ENCODE data around the gene GSTO1.

Gene GSTO1

DNA sequence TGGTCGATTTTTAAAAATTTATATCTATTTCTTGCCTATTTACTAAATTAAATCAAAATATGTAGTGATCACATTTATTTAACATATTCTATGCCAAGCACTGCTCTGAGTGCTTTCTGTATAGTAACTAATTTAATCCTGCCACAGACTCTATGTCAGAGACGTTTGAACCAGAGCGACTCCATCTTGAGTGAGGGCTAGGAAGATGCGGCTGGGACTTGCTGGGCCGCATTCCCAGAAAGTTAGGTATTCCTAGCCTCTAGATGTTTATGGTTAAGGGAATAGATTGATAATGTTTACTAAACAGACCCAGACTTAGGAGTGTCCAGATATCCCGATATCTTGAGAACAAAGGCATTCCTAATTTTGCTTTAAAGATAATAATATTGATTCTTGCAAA, 3.2 kb upstream of the GSTO1 start:
- DNase-seq, result no peak

DNA sequence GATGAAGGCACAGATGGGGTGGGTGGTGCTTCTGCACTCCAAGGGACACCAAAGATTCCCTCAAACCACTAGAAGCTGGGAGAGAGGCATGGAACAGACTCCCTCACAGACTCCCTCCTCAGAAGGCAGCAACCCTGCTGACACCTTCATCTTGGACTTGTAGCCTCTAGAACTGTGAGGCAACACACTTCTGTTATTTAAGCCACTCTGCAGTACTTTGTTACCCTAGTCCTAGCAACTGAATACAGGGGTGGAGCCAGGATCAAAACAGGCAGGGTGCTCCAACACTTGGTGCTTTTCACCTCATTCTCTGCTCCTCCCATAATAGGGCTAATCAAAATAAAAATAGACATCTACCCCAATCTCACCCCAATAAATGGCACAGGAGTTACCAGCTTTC, 2.3 kb upstream of the GSTO1 start:
- DNase-seq, result no peak

DNA sequence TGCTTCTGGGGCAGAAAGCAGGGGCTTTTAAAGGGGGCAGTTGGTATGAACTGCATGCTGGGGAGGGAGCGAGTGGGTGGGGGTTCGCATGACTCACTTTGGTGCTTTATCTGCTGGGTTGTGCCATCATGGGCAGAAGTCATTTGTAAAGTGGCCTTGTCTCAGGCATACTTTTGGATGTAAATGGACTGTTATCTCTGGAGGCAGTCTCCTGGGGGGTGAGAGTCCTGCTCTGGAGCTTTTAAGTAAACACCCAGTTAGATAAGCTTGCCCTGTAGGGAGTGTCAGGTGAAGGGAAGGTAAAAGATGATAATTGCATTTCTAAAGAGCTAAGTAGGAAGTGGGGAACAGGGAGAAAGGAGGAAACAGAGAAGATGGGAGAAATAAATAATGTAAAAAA, 1.6 kb upstream of the GSTO1 start:
- no peak for DNase-seq

DNA sequence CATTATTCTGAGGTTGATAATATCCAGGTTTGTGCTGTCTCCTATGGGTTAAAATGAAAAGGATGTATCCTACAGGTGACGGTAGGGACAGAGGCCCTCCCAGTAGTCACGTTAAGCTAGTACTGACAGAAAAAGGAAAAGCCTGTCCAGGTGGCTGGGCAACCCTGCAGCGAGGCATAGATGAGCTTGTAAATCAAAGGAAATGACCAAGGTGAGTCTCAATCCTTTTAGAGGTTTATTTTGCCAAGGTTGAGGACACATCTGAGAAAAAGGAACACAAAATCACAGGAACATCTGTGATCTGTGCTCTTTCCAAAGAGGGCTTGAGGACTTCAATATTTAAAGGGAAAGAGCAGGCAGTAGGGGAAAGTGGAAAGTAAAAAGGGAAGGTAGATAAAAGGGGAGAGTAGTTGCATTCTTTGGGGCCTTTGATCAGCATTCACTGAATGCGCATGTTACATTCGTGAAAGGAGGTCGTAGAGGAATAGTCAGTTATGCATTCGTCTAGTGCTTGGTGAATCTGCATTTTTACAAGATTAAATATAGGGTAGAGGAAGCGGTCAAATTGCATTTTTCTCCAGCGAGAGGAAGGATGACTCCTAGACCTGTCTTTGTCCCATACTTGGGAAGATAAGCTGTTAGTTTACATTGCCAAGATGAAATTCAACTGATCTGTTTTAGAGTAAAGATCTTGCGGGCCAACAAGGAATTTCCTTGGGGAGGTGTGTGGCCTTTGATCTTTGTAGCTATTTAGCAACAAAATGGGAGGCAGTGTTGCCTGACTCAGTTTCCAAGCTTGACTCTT, 884 bp upstream of the GSTO1 start:
- peak; percentile 36 for DNase-seq

DNA sequence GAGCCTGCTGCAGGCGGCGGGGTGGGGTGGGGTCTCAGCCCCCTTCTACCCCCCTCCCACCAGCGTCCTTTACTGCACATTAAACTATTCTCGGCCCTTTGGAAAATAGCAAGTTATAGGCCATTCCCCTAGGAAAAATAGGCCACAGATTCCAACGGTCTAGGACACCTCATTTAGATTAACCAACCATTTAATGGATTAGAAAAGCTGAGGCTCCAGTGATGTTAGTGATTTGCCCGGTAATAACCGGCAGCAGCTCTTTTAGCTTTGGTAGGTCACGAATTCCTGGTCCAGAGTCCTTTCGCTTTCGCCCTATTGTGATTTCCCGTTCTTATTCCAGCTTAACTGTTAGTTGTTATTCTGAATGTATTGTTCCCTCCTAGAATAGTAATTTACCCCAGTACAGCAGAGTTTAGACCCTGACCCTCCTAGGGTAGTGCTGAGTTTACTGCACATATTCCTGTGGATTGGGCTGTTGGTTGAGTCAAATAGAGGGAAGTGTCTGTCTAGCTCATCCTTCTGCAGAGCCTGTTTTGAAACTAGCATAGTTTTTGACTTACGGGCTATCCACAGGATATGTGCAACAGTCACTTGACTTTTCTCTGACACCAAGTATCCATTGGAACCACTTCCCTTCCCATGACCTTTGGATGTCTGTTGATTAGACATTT, 754 bp downstream of the GSTO1 start:
- DNase-seq, result peak; percentile 72

DNA sequence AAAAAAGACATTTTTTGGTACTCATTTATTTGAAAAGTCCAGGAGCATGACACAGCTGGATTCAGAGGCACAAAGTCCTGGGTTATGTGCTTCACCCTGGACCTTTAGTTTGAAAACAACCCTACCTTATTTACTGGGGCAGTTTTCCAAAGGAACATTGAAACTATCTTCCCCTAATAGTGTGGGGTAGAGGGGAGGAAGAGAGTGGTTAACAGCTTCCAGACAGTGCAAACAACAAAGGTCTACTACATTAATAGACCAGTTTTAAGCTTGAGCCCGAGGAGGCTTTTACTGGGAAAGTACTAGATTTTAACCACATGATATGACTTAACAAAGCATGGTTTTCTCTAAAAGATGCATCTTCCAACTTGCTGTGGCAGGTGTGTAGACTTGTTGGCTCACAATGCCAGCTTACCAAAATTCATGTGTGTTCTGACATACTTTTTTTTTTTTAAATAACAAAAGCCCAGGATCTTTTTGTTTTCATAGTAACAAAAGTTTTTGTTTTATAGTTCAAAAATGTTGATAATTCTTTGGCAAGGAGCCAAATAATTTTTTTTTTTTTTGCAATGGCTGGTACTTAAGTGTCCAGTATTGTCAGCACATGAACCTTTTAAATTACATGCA, 1.8 kb downstream of the GSTO1 start:
- no peak for DNase-seq

DNA sequence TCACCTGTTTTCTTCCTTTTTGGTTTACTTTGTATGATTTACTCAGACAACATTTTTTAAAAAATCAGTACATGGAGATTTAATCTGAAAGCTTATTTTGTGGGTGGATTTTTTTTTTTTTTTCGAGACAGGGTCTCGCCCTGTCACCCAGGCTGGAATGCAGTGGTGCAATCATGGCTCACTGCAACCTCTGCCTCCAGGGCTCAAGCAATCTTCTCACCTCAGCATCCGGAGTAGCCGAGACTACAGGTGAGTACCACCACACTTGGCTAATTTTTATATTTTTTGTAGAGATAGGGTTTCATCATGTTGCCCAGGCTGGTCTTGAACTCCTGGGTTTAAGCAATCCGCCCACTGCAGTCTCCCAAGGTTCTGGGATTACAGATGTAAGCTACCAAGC, 2.5 kb downstream of the GSTO1 start:
- no peak for DNase-seq

DNA sequence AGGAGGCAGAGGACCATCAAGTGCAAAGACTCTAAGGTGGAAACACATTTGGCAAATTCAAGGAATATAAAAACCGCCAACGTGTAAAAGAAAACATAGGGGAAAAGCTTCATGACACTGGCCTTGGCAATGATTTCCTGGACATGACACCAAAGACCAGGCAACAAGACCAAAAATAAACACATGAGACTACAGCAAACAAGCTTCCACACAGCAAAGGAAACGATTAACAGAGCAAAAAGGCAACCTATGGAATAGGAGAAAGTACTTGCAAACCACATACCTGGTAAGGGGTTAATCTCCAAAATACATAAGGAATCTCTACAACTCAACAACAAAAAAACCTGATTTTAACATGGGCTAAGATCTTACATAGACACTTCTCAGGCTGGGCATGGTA, 3.5 kb downstream of the GSTO1 start:
- no peak for DNase-seq

DNA sequence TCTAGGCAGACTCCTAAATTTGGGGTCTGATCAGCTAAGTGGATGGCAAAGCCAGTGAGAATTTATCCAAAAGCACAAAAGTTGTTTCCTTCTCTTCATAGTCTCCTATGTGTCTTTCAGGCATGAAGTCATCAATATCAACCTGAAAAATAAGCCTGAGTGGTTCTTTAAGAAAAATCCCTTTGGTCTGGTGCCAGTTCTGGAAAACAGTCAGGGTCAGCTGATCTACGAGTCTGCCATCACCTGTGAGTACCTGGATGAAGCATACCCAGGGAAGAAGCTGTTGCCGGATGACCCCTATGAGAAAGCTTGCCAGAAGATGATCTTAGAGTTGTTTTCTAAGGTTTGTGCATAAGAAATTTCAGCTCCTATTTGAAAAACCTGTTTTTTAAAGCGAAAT, 4.8 kb downstream of the GSTO1 start:
- no peak for DNase-seq

DNA sequence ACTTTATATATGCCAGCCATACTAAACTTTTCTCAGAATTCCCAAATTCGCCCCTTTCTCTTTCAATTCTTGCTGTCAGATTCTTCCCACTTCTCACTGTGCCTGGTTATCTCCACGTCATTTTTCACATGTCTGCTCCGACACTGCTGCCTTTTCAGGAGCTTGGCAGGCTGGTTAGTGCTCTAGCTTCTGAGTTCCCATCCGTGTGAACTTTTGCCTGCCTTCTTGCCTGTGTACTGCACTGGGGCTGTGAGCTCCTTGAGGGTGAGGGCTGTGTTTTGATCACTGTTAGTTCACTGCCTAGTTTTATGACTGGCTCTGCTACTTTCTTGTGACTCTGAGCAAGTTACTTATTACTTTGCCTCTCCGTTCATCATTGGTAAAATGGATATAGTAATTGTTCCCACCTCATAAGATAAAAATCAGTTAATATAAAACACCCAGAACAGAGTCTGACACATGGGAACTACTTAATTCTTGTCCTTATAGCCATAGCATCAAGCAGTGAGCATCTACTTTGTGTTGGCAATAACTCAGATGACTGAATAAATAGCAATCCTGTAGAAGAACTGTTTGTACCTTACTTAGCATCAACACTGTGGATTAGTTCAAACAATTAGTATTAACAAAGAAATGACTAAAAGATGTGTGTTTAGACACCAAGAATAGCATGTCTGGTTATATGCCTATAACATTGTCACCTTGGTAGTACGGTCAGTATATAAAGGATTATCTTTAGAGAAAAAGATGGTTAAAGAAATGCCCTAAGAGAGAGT, 5.5 kb downstream of the GSTO1 start:
- no peak for DNase-seq

DNA sequence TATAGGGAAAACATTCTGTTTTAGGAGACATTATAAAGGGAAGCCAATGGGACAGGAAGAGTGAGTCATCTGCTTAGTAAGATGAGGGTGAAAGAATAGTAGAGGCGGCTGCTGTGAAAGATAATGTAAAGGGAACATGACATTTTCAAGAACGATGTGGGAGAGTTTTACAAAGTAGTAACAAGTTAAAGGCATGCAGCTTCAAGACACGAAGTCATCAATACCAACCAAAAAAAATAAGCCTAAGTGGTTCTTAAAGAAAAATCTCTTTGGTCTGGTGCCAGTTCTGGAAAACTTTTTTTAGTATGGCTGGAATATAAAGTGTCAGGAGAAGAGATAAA, 6.1 kb downstream of the GSTO1 start:
- DNase-seq, result peak; percentile 73

DNA sequence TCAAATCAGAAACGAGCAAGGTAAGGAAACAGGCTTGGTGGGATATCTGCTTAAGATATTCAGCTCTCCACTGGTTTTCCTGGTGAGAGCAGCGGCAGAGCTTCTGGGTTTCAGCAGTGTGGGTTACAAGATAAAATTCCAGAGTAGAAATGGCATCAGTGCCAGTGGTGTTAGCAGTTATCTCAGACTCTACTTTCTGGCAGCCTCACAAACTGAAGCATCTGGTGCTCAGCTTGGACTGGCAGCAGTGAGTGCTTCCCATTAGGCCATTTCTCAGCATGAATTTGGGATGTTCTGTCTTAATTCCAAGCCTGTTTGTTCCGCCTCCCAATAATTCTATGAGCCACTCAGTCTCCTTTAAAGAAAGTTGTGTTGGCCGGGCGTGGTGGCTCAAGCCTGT, 7.4 kb downstream of the GSTO1 start:
- no peak for DNase-seq

DNA sequence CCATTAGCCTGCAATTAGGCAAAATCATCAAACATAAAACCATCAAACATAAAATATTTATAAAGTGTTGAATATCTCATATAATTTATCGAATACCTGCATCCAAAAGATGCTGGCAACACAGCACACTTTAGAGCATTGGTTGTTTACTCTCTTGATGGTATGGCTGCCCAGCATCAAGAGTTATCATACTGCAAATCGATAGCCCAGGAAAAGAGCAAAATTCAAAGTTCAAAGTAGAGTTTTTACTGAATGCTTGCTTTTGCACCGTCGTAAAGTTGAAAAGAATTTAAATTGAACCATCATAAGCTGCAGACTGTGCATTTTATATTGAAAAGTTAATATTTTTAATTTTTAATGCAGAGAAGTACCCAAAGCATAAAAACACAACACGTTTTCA, 10.1 kb downstream of the GSTO1 start:
- DNase-seq, result no peak

DNA sequence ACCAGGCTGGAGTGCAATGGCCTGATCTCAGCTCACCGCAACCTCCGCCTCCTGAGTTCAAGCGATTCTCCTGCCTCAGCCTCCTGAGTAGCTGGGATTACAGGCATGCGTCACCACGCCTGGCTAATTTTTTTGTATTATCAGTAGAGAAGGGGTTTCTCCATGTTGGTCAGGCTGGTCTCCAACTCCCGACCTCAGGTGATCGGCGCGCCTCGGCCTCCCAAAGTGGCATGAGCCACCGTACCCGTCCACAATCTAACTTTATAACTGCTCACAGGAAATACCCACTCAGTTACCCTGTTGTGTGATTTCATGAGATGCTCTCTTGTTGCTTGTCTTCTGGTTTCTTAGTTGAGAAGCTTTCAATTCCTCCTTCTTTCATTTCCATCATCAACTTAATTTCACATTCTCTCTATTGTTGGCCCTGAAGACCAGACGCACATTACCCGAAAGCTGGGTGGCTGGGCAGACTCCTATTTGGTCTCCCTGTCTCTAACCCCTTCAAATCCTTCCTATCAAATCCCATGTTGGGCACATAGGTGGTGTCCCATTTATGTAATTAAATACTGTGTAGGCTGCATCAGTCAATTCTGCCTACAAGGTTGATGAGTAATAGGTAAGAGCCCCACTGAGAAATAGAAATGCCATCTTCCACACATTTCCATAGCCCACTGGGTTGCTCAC, 13.2 kb downstream of the GSTO1 start:
- no peak for DNase-seq

DNA sequence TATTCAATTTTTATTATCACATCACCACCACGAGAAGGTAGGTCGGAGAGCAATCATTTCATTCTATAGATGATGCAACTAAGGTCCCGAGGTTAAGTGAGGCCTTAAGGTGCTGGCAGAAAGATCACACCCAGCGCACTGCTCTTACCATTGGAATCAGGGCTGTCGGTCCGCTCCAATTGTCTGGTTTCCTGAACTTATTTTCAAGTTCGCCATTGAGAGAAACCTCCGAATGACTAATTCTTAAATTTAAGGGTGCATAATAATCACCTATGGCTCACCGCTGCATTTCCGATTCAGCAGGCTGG, 13.7 kb downstream of the GSTO1 start:
- peak; percentile 3 for DNase-seq

DNA sequence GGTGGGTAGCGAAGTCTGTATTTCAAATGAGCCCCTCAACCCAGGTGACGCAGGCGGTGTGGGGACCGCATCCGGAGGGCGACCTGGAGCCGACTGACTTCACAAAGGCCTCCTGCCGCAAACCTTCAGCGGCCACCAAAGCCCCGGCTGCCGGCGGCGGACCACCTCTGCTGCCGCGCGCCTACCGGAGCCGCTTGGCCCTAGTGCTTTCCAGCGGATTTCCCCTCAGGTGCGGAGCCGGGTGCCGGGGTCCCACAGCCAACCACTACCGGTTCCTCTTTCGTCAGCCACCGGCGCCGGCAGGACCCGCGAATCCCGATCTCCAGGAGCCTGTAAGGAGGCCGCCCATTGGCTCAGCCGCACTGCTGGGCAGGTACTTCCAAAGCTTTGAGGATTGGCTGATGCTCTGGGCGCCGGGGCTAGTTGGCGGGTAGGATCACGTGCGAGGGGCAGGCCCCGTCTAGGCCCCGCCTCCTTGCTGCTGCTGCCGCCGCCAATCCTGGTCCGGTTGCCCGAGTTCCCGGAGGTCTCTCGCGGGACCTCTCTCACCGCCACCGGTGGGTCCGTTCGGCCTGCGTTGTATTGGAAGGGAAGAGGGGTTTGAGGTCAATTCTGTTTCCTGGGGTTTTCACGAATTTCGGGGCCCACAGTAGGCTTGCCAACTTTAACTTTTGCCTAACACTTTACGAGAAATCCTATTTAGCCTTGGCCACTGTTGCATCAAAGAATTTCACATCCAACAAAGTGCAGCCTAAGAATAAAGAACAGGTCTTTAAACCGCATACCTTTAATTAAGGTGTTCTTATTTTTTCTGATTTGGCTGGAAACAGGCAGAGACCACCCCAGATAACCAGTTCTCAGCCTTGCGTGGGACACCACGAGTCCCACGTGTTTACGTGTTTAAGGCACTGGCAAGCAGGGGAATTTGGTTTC, 14.3 kb downstream of the GSTO1 start, which contains the start of gene GSTO2:
GSTO2 (plus strand) TSS at position 472 of the 933 bp plus-strand sequence. CDS start 5,732 bp downstream, outside the sequence.
- peak; percentile 99 for DNase-seq

DNA sequence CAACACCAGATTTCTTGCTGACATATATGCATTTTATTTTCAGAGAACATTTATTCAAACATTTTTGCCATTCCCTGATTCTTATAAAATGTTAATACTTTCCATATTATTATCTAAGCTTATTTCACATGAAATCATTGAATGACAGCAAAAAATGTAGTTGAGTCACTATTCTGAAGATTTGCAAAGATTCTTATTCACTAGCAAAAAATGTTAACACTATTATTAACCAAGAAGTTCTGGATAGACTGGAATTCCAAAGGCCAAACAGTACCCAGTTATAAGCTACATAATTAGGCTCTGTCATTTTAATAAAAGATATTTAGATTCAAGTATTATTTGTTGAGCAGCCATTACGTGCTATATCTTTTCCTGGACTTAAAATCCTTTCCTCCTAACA, 18.6 kb downstream of the GSTO1 start:
- peak; percentile 73 for DNase-seq

DNA sequence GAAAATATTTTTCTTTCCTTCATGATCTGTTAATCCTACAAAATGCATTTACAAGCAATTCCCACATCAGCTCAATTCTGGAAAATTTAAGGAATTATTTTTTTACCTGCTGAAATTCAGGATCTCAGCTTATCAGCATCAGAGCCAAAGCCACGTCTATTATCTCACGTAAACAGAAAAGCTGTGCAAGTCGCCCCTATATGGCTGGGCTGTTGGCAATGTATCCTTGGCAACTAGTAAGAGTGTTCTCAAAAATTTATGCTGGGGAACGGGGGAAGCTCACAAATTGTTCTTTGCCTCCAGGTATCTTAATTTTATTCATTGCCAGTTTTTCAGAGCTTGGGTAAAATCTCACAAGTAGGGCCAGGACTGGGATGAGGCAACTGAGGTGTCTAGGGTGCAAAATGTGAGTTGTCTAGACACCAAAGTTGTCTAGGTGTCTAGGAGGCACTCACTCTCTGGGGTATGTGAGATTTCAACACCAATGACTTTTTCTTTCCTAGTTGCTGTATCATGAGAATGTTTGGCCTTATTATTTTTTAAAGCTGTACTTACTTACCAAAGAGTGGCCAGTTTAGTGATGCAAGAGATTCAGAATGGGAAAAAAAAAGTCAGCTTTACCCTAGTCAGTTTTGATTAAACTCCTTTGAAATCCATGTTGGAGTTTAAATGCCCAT, 19.3 kb downstream of the GSTO1 start:
- peak; percentile 44 for DNase-seq

DNA sequence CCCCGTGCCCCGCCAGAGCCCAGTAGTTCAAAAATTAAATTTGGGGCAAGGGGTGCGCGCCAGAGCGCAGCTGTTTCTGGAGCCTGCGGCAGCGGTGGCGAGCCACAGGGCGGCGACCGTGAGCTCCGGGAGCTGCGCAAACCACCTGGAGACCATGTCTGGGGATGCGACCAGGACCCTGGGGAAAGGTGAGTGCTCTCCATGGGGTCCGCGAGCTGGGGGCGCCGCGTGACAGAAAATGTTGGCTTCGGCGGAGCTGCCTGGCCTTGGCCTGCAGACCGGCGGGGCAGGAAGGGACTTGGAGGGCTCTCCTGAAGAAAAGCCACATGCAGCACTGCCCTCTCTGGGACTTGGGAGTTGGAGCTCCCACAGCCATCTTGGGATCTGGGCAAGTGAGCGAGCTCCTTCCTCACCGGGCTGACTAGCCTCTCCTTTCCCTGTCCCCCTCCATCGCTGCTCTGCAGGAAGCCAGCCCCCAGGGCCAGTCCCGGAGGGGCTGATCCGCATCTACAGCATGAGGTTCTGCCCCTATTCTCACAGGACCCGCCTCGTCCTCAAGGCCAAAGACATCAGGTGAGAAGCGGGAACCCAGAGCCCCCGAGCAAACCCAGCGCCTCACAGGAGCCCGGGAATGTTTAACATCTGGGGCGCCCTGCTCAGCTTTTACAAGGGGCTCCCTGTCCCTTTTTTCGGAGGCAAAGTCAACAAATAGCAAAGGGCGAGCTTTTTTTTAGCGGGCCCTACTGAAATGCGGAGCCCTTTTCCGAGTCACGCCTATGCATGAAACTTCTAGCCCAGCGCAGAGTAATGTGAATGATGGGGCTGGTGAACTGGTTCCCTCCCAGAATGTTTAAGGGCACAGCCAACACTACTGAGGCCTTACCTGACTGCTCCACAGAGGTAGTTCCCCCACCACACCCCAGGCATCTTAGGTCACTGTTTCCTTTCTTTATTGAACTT, 20.4 kb downstream of the GSTO1 start:
- DNase-seq, result peak; percentile 50

DNA sequence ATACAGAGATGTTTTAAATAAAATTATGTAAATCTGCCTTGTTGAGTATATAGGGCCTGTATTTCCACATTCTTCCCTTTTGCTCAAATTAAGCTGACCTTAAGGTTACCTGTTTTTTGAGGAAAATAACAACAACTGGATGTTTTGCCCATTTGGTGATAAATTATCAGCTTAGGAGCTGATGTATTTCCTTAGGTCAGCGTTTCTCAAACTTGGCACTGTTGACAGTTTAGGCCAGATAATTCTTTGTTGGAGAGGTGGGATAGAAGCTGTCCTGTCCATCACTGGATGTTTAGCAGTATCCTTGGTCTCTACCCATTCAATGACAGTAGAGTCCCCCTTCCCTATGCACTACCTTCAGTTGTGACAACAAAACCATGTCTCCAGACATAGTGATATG, 21.5 kb downstream of the GSTO1 start:
- DNase-seq, result no peak

Measured in fibroblast of skin of right biceps (primary cell).